Uterus (tissue), 4 donors: ENCODE data around the gene MLLT10. TPM values are rescaled to one million over a fixed set of nuclear protein-coding genes. Genes with fewer than 3 reads are reported as not detected.

Experiments used
- DNase-seq, 2 donors: peaks; one replicate each; pipeline ENCODE4 v3.0.0-alpha.2; 2019 to 2020
- H3K27ac ChIP-seq, 2 donors: fragments of 200-600 bp; sonication (generic); 1 replicate in 1 of 2; 2 replicates in 1 of 2; pipeline ENCODE4 v1.5.1; 2016 to 2018
- H3K27me3 ChIP-seq, 2 donors: fragments of 200-600 bp; sonication (generic); one replicate each; pipeline ENCODE4 v1.5.1; 2018 to 2019; ENCODE audit warnings: control low read depth in 1 of 2
- H3K36me3 ChIP-seq, 2 donors: fragments of 200-600 bp; sonication (generic); one replicate each; pipeline ENCODE4 v1.5.1; 2019; ENCODE audit warnings: control low read depth in 1 of 2
- H3K4me1 ChIP-seq, 2 donors: fragments of 200-600 bp; sonication (generic); one replicate each; pipeline ENCODE4 v1.5.1; 2018 to 2019; ENCODE audit warnings: control low read depth in 1 of 2
- H3K4me3 ChIP-seq, 2 donors: fragments of 200-600 bp; sonication (generic); 1 replicate in 1 of 2; 2 replicates in 1 of 2; pipeline ENCODE4 v1.5.1; 2018 to 2019; ENCODE audit warnings: mild to moderate bottlenecking in 1 of 2
- H3K9me3 ChIP-seq, 2 donors: fragments of 200-600 bp; sonication (generic); one replicate each; pipeline ENCODE4 v1.5.1; 2019; ENCODE audit warnings: control low read depth in 1 of 2
- CTCF ChIP-seq, 4 experiments: fragments of 200-600 bp in 2 of 4; fragments of 450-650 bp in 2 of 4; sonication (generic) in 2 of 4; IDR thresholded peaks; one replicate each; pipeline ENCODE4 v1.5.1; 2016 to 2019; ENCODE audit warnings: antibody characterized with exemption in 4 of 4, mild to moderate bottlenecking in 2 of 4, moderate library complexity in 1 of 4
- POLR2A ChIP-seq, 2 donors: fragments of 450-650 bp; IDR thresholded peaks; one replicate each; pipeline ENCODE4 v1.6.1; 2016; ENCODE audit warnings: antibody characterized with exemption in 2 of 2, mild to moderate bottlenecking in 1 of 2, moderate library complexity in 1 of 2
- intact Hi-C: fragments of 100-400 bp; cut with DNase I; formaldehyde crosslinking; loops from one replicate; pipeline ENCODE4 v1.15.1; 2023; ENCODE audit warnings: low total_unique reads
- total RNA-seq, 4 donors: library from RNA; depleted of rRNA in 3 of 4; stranded (reverse); fragments of >200 nt in 3 of 4; gene quantifications; one replicate each; pipeline versions ENCODE4 v1.1.0 to v1.2.4, GENCODE V29; 2014 to 2023
- donor health status: DM: yes; HTN: yes; CAD: no.

Gene MLLT10
- total RNA-seq, 4 donors from 2014 or later = 34.1 to 71.2 (median 59.8) TPM

- Histone ChIP-seq H3K4me3 (no peak overlapping the region), H3K27ac (no peak overlapping the region), H3K9me3 (no peaks in the 10 kb centered on the region), H3K27me3 (no peaks in the 10 kb centered on the region), H3K36me3 (no peaks in the 10 kb centered on the region), H3K4me1 (no peaks in the 10 kb centered on the region)
- no peak for TF ChIP-seq CTCF (IDR thresholded peaks at IDR 0.05)
- no peak for TF ChIP-seq POLR2A (IDR thresholded peaks at IDR 0.05)
- intact Hi-C loops = loop anchor here (10.0 kb wide), 1 partner anchor 732 kb away; no protein-coding TSS in a partner anchor
- DNase-seq = no peak
Measured at GRCh38 chr10:21522631-21523406, 11.2 kb upstream of the MLLT10 start.

- DNase-seq = no peak
- H3K27me3 ChIP-seq = no peaks in the 10 kb centered on the region
- H3K4me3 ChIP-seq = no peak overlapping the region
- intact Hi-C loops = loop anchor here (10.0 kb wide), 1 partner anchor 731 kb away; no protein-coding TSS in a partner anchor
- H3K36me3 ChIP-seq = no peaks in the 10 kb centered on the region
- H3K4me1 ChIP-seq = no peaks in the 10 kb centered on the region
- no peak for TF ChIP-seq POLR2A (IDR thresholded peaks at IDR 0.05)
- no peak for TF ChIP-seq CTCF (IDR thresholded peaks at IDR 0.05)
- peak overlapping the region in 1 of 2 donors; percentile 99 for H3K27ac ChIP-seq
- H3K9me3 ChIP-seq = no peaks in the 10 kb centered on the region
Measured at GRCh38 chr10:21523557-21524008, 10.4 kb upstream of the MLLT10 start.

GRCh38 chr10:21524131-21524525 is 9.9 kb upstream of the MLLT10 start:
- intact Hi-C loops = loop anchor here (10.0 kb wide), 1 partner anchor 731 kb away; no protein-coding TSS in a partner anchor

GRCh38 chr10:21524526-21525366 is 9.3 kb upstream of the MLLT10 start:
- Histone ChIP-seq H3K4me1 (no peaks in the 10 kb centered on the region), H3K9me3 (no peaks in the 10 kb centered on the region), H3K36me3 (no peaks in the 10 kb centered on the region), H3K4me3 (peak overlapping the region; percentile 70 to 75), H3K27me3 (no peaks in the 10 kb centered on the region), H3K27ac (peak overlapping the region; percentile 99 to 100)
- intact Hi-C loops = loop anchor here (10.0 kb wide), 1 partner anchor 730 kb away; no protein-coding TSS in a partner anchor
- no peak for TF ChIP-seq POLR2A (IDR thresholded peaks at IDR 0.05)
- TF ChIP-seq CTCF (IDR thresholded peaks at IDR 0.05) = no peak
- DNase-seq = no peak

More at GRCh38 chr10:21524131-21524525, 9.9 kb upstream of the MLLT10 start:
- Histone ChIP-seq H3K27me3 (no peaks in the 10 kb centered on the region), H3K4me1 (no peaks in the 10 kb centered on the region), H3K27ac (peak overlapping the region; percentile 99 to 100), H3K9me3 (no peaks in the 10 kb centered on the region), H3K36me3 (no peaks in the 10 kb centered on the region), H3K4me3 (peak overlapping the region in 1 of 2 donors; percentile 75)
- no peak for DNase-seq
- TF ChIP-seq POLR2A (IDR thresholded peaks at IDR 0.05) = no peak
- no peak for TF ChIP-seq CTCF (IDR thresholded peaks at IDR 0.05)
